Epithelial cell of proximal tubule (primary cell): Measurements from ENCODE around the gene TRIM63. TPM values are rescaled to one million over a fixed set of nuclear protein-coding genes. Genes with fewer than 3 reads are reported as not detected.

Source experiments
- DNase-seq: peaks from one replicate; pipeline ENCODE4 v3.0.0-alpha.2; 2011; ENCODE audit warnings: low read depth
- H3K4me3 ChIP-seq: 2 replicates; pipeline ENCODE4 v1.5.1; 2011; ENCODE audit warnings: low read depth, mild to moderate bottlenecking, low read length
- CTCF ChIP-seq: conservative IDR thresholded peaks from 2 replicates; pipeline ENCODE4 v1.5.1; 2012; ENCODE audit warnings: low read depth, mild to moderate bottlenecking, low read length
- total RNA-seq: library from RNA; depleted of rRNA; stranded (reverse); fragments of >200 nt; gene quantifications from 2 replicates; pipeline ENCODE4 v1.2.3, GENCODE V29; 2015

TRIM63 gene
- total RNA-seq, 1 donor from 2014 or later = not detected

DNA sequence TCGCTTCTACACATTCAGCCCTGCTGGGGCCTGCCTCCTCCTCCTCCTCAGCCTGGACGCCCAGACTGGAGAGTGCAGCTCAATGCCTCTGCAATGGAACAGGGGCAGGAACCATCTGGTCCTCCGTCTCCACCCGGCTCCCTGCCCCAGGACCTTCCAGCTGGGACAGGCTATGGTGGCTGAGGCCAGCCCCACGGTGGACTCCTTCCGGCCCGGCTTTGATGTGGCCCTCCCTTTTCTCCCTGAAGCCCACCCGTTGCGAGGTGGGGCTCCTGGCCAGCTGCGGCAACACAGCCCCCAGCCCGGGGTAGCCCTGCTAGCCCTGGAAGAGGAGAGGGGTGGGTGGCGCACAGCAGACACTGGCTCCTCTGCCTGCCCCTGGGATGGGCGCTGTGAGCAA, 44.4 kb downstream of the TRIM63 start:
- no peak for DNase-seq
- H3K4me3 ChIP-seq = no peak overlapping the region

GRCh38 chr1:26022404-26022779, 45.0 kb downstream of the TRIM63 start:
- no peak for TF ChIP-seq CTCF
- no peak for DNase-seq
- no peak overlapping the region for H3K4me3 ChIP-seq

More for the DNA sequence above, 44.4 kb downstream of the TRIM63 start:
- TF ChIP-seq CTCF = no peak

DNA sequence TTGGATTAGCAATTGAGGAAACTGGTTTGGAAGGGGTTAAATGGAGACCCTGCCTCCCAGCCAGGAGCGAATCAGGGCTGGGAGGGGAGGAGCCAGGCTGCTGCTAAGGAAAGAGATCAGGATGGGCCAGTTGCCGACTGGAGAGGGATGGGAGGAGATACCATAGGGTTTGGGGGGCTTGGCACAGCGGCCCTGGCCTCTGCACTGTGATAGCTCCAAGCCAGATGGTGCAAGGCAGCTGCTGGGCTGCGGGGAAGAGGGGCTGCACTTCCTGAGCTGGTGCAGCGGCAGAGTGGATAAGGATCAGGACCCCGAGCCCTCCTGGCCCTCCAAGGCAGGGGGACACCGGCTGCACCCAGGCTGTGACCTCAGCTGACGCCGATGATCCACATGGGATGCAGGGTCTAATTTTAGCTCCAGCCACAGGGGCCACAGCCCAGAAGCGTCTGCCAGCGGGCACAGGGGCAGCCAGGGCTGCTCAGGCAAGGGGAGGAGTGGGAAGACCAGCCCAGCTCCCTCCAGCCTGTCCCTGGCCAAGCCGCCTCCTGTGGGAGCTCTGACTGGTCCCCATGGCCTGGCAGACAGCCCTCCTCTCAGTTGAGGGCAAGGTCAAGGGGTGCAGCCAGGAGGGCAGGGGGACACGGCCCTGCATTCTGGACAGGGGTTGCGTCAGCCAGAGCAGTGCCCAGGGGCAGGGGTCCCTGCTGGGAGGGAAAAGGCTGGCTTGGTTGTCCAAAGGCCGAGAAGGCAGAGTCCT, 45.6 kb downstream of the TRIM63 start, which contains the start of gene EXTL1:
Gene EXTL1 (plus strand): TSS at position 129 of the 757 bp plus-strand sequence. CDS start 872 bp downstream, outside the sequence.
- H3K4me3 ChIP-seq = no peak within 1 kb of the TSS
- no peak for DNase-seq
- no peak for TF ChIP-seq CTCF

- DNase-seq = no peak
- TF ChIP-seq CTCF = no peak
- no peak overlapping the region for H3K4me3 ChIP-seq
These were observed 46.3 kb downstream of the TRIM63 start for GRCh38 chr1:26020941-26021646.

DNA sequence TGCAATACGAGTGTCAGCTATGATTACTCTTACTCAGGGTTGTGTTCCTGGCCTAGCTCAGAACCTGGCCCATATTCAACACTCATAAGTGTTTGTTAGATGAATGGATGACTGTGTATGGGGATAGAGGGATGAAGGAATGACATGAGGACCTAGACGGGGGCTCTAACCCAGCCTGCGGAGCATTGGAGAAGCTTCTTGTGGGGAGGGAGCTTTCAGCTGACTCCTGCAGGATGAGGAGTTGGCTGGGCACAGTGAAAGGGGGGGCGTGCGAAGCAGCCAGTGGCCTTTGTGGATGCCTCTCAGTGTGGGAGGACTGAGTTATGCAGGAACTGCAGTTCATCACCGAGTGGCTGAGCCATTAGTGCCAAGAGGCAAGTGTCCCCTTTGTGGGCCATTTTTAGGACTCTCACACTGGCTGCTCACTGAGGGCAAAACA, 47.1 kb downstream of the TRIM63 start:
- TF ChIP-seq CTCF = no peak
- DNase-seq = no peak
- H3K4me3 ChIP-seq = no peak overlapping the region

DNA sequence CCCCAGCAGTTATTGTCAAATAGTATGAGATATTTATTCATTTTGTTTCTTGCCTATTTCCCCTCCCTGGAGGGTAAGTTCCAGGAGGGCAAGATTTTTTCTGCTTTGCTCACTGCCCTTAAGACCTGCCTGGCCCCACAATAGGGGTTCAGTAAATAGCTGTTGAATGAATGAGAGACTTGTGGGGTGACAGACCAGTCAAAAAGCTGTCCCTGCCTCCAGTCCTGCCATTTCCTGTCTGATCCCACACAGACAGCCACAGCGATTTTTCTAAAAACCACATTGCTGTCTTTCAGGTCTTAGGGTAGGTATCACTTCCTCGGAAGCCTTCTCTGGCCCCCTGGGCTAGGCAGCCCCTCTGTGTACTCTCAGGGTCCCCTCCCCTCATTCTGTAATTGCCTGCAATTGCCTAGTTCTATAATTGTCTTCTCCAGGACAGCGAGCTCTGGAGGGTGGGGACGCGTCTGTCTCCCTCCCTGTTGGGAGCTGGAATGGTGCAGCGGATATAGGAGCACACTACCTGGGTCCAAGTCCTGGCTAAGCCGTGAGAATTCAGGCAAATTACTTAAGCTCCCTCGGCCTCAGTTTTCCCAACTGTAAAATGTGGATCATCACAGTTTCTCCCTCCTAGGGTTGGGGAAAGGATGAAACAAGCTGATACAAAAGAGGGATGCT, 47.7 kb downstream of the TRIM63 start:
- H3K4me3 ChIP-seq = no peak overlapping the region
- DNase-seq = no peak
- TF ChIP-seq CTCF = no peak
